K562 (cell line): ENCODE data around the gene MAGI2. TPM values are rescaled to one million over a fixed set of nuclear protein-coding genes. Genes with fewer than 3 reads are reported as not detected.

ENCODE experiments used
- ATAC-seq: fragments of 200-7000 bp; cut with Tn5 transposase; 3 replicates; pipeline ENCODE4 v1.9.1; 2020; ENCODE audit warnings: moderate library complexity
- BruUV-seq: library from RNA; stranded (reverse); fragments of 400-500 nt; replicated peaks from 2 replicates; lab custom pipeline; 2021; lab: Mats Ljungman, UMichigan
- CTCF ChIA-PET: fragments of 300-600 bp; formaldehyde crosslinking; extraction: SDS; loops from one replicate; lab custom pipeline; 2021; ENCODE audit warnings: low intra/inter-chr PET ratio; lab: Yijun Ruan, JAX
- POLR2A ChIA-PET: fragments of 300-600, 350-650 bp; sonication (Branson Sonifier 250); formaldehyde crosslinking; extraction: SDS; loops from one replicate; lab custom pipeline; 2021; ENCODE audit warnings: antibody characterized with exemption, inconsistent platforms; lab: Yijun Ruan, JAX
- DNase-seq, 4 experiments: peaks; one replicate each; pipeline versions ENCODE4 v3.0.0 to v3.0.0-alpha.2; 2011 to 2018; ENCODE audit warnings: low spot score in 3 of 4, mixed read lengths in 3 of 4; ENCODE audit errors: extremely low read depth in 1 of 4
- FAIRE-seq: peaks from 2 replicates; lab custom pipeline; 2011; peaks lifted over from hg19 to GRCh38; lab: Jason Lieb, UNC
- H2AFZ ChIP-seq: 2 replicates; pipeline ENCODE4 v1.6.0; 2011; ENCODE audit warnings: low read depth, low read length, control low read depth, inconsistent platforms
- H3K27ac ChIP-seq: fragments of 200-600 bp; 3 replicates; pipeline ENCODE4 v1.8.0; 2011; ENCODE audit warnings: low read depth, mild to moderate bottlenecking, control low read depth, inconsistent platforms, low read length, moderate library complexity, mixed read lengths; ENCODE audit errors: extremely low read depth
- H3K27me3 ChIP-seq, 2 experiments: fragments of 300-600 bp in 1 of 2; 2 replicates in 1 of 2; 3 replicates in 1 of 2; pipeline versions ENCODE4 v1.6.0 to v1.8.0; 2011; ENCODE audit warnings: inconsistent platforms in 2 of 2, low read length in 2 of 2, mild to moderate bottlenecking in 1 of 2, mixed read lengths in 1 of 2, moderate library complexity in 1 of 2; ENCODE audit not compliant: control insufficient read depth in 2 of 2, insufficient read depth in 2 of 2
- H3K36me3 ChIP-seq: fragments of 300-600 bp; 3 replicates; pipeline ENCODE4 v1.8.0; 2011; ENCODE audit warnings: mild to moderate bottlenecking, low read length, inconsistent platforms; ENCODE audit not compliant: control insufficient read depth, insufficient read depth
- H3K4me1 ChIP-seq, 2 experiments: fragments of 200-600 bp in 1 of 2; replicated peaks in 1 of 2; 2 replicates in 1 of 2; 3 replicates in 1 of 2; pipeline versions ENCODE4 v1.5.1 to v1.8.0; 2011; ENCODE audit warnings: inconsistent platforms in 2 of 2, low read length in 2 of 2, mild to moderate bottlenecking in 1 of 2, mixed read lengths in 1 of 2, moderate library complexity in 1 of 2; ENCODE audit not compliant: control insufficient read depth in 2 of 2, insufficient read depth in 2 of 2
- H3K4me2 ChIP-seq: 2 replicates; pipeline ENCODE4 v1.6.1; 2011; ENCODE audit warnings: low read length, control low read depth, inconsistent platforms, mixed read lengths; ENCODE audit not compliant: insufficient read depth
- H3K4me3 ChIP-seq: fragments of 200-600 bp; sonication (generic), shearing (Covaris generic); 2 replicates; pipeline ENCODE4 v1.5.1; 2016; ENCODE audit warnings: control low read depth, inconsistent platforms
- H3K79me2 ChIP-seq: fragments of 200-600 bp; 3 replicates; pipeline ENCODE4 v1.8.0; 2011; ENCODE audit warnings: low read length, inconsistent platforms; ENCODE audit not compliant: control insufficient read depth, insufficient read depth
- H3K9ac ChIP-seq, 2 experiments: 2 replicates each; pipeline versions ENCODE4 v1.6.0 to v1.6.1; 2011; ENCODE audit warnings: low read depth in 2 of 2, low read length in 2 of 2, control low read depth in 1 of 2, inconsistent platforms in 1 of 2, mild to moderate bottlenecking in 1 of 2, mixed read lengths in 1 of 2; ENCODE audit not compliant: insufficient read depth in 1 of 2
- H3K9me1 ChIP-seq: one replicate; pipeline ENCODE4 v1.6.0; 2011; ENCODE audit warnings: inconsistent platforms, mild to moderate bottlenecking, low read length, moderate library complexity; ENCODE audit not compliant: control insufficient read depth, insufficient read depth
- H3K9me3 ChIP-seq: replicated peaks from 2 replicates; pipeline ENCODE4 v1.5.1; 2011; ENCODE audit warnings: low read depth, low read length, inconsistent platforms; ENCODE audit not compliant: control insufficient read depth, insufficient read depth
- H4K20me1 ChIP-seq: replicated peaks from 2 replicates; pipeline ENCODE4 v1.6.1; 2011; ENCODE audit warnings: low read length, inconsistent platforms, mixed read lengths; ENCODE audit not compliant: control insufficient read depth, insufficient read depth
- BRD4 ChIP-seq: fragments of 200-600 bp; sonication (generic); IDR thresholded peaks from 2 replicates; pipeline ENCODE4 v1.6.1; 2017; ENCODE audit warnings: inconsistent platforms
- CEBPG ChIP-seq, 3 experiments: fragments of 200-800 bp in 1 of 3; sonication (Bioruptor generic) in 1 of 3; sonication (generic) in 1 of 3; formaldehyde crosslinking in 1 of 3; IDR thresholded peaks in 2 of 3; conservative IDR thresholded peaks in 1 of 3; 2 replicates each; pipeline versions ENCODE4 v1.6.1 to v1.8.0; 2016 to 2022; ENCODE audit warnings: missing compliant biosample characterization in 2 of 3, missing genetic modification characterization in 2 of 3, mild to moderate bottlenecking in 1 of 3, missing genetic modification reagents in 1 of 3
- HMGN3 ChIP-seq: IDR thresholded peaks from 2 replicates; pipeline ENCODE4 v1.6.1; 2011; ENCODE audit warnings: borderline replicate concordance, low read depth, mild to moderate bottlenecking, mixed read lengths, low read length; ENCODE audit not compliant: insufficient read length; ENCODE audit errors: extremely low read depth
- ILF3 ChIP-seq: fragments of 450-650 bp; IDR thresholded peaks from 2 replicates; pipeline ENCODE4 v1.6.1; 2018; ENCODE audit warnings: antibody characterized with exemption, mild to moderate bottlenecking, moderate library complexity, borderline replicate concordance
- NCOR1 ChIP-seq: fragments of 450-650 bp; IDR thresholded peaks from 2 replicates; pipeline ENCODE4 v1.6.1; 2016; ENCODE audit warnings: mild to moderate bottlenecking, moderate library complexity
- SRSF9 ChIP-seq: fragments of 200-400 bp; formaldehyde crosslinking; IDR thresholded peaks from 2 replicates; pipeline ENCODE4 v1.6.1; 2017; ENCODE audit warnings: low read depth, low read length, borderline replicate concordance
- TSC22D4 ChIP-seq: fragments of 450-650 bp; IDR thresholded peaks from 2 replicates; pipeline ENCODE4 v1.6.1; 2016; ENCODE audit warnings: missing genetic modification characterization, missing biosample characterization, control low read depth
- ZKSCAN8 ChIP-seq: fragments of 200-800 bp; sonication (Bioruptor generic); IDR thresholded peaks from 2 replicates; pipeline ENCODE4 v1.6.1; 2016; ENCODE audit warnings: missing genetic modification characterization, missing compliant biosample characterization
- ZNF57 ChIP-seq: fragments of 450-650 bp; formaldehyde crosslinking; IDR thresholded peaks from 2 replicates; pipeline ENCODE4 v1.4.0; 2020; ENCODE audit warnings: mild to moderate bottlenecking, moderate library complexity
- ZNF717 ChIP-seq: fragments of 250-450 bp; sonication (Bioruptor Pico); IDR thresholded peaks from 2 replicates; pipeline ENCODE4 v1.5.0; 2021
- WGBS: fragments of 100-300 bp; shearing (Covaris generic); methylation state at CpG from one replicate; pipeline ENCODE4 v1.1.6; 2016; ENCODE audit warnings: low coverage, mixed read lengths; ENCODE audit not compliant: insufficient coverage; ENCODE audit errors: missing lambda C conversion rate; 5-methylcytosine and 5-hydroxymethylcytosine counted together
- in situ Hi-C: fragments of 300-500 bp; cut with MboI; formaldehyde crosslinking; loops from 4 replicates; pipeline ENCODE4 v1.15.0; 2018; ENCODE audit warnings: inconsistent platforms, mixed read lengths
- intact Hi-C: fragments of 100-400 bp; cut with micrococcal nuclease; formaldehyde crosslinking; loops from 2 replicates; pipeline ENCODE4 v1.14.2; 2022
- polyA plus RNA-seq, 8 experiments: library from polyadenylated mRNA; depleted of rRNA in 4 of 8; stranded (reverse) in 5 of 8; unstranded in 3 of 8; fragments of >200 nt; fragmentation: Nextera tagmentation in 2 of 8; fragmentation: Illumina TruSeq in 1 of 8; extraction: Ambion mirVana in 2 of 8; extraction: Trizol in 1 of 8; gene quantifications; 2 replicates each; pipeline versions ENCODE4 v1.2.1 to v1.2.3, GENCODE V29; 2011 to 2014; ENCODE audit warnings: inconsistent platforms in 1 of 8, missing spikeins in 1 of 8
- total RNA-seq, 7 experiments: library from RNA; depleted of rRNA in 6 of 7; stranded (reverse); fragments of >200 nt in 6 of 7; fragmentation: Illumina TruSeq in 2 of 7; extraction: Trizol in 2 of 7; gene quantifications; 2 replicates each; pipeline versions ENCODE4 v1.2.1 to v1.2.3, GENCODE V29; 2011 to 2021; ENCODE audit warnings: low replicate concordance in 1 of 7
- TF ChIP-seq, protein P1 (sequence below): sonication (generic); formaldehyde crosslinking; IDR thresholded peaks from 2 replicates; pipeline ENCODE4 v1.8.1; 2023; ENCODE audit warnings: missing genetic modification reagents, mild to moderate bottlenecking, borderline replicate concordance

Gene MAGI2
- total and polyA plus RNA-seq, 9 of the 15 experiments (the other 6 are each of a cell fraction or from before 2014, with no cell fraction given), result 0.27 to 1.4 (median 0.70) TPM

DNA sequence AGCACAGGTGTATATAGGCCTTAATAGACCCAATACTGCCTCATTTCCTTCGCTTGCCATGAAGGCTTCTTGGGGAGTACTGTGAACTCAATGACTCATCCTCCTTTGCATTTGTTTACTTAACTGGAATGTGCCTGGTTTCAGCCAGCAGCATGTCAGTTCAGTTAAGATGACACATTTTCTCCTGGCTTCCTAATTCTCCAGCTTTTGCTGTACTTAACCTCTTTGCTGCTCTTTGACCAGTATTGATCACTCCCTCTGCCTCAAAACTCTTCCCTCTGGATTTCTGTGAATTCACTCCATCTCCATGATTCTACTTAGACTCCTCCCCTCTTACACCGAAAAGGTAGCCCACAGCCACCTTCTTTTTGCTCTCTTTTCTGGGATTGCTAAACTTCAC, 135.7 kb downstream of the MAGI2 start:
- no peak for DNase-seq
- BruUV-seq, result no TSS peak
- H2AFZ ChIP-seq, result no peak overlapping the region
- no peak overlapping the region for H3K9ac ChIP-seq
- no peaks in the 10 kb centered on the region for H4K20me1 ChIP-seq
- ChIA-PET POLR2A (no interaction called here), CTCF (no interaction called here)
- WGBS, result 0% methylated on average over 2 of the region's 2 CpGs
- intact Hi-C loops, result no loop called here
- H3K9me1 ChIP-seq, result no peaks in the 10 kb centered on the region
- H3K4me2 ChIP-seq, result no peak overlapping the region
- H3K27ac ChIP-seq, result no peak overlapping the region
- no peak for FAIRE-seq
- in situ Hi-C loops, result no loop called here
- no peaks in the 10 kb centered on the region for H3K9me3 ChIP-seq
- H3K4me1 ChIP-seq, result no peaks in the 10 kb centered on the region
- H3K4me3 ChIP-seq, result no peak overlapping the region
- no peak for ATAC-seq
- H3K79me2 ChIP-seq, result no peaks in the 10 kb centered on the region
- TF ChIP-seq CEBPG (CRISPR knock-in tag; IDR thresholded peaks at IDR 0.05), result no peak
- no peak for TF ChIP-seq CEBPG (tag; conservative IDR thresholded peaks at IDR 0.05 in 1 of 2, IDR thresholded peaks at IDR 0.05 in 1 of 2)
- TF ChIP-seq ILF3, result no peak
- no peak for TF ChIP-seq BRD4
- no peak for TF ChIP-seq ZNF717
- TF ChIP-seq NCOR1, result no peak
- no peak for TF ChIP-seq ZNF57
- no peak for TF ChIP-seq SRSF9
- TF ChIP-seq, protein P1, sequence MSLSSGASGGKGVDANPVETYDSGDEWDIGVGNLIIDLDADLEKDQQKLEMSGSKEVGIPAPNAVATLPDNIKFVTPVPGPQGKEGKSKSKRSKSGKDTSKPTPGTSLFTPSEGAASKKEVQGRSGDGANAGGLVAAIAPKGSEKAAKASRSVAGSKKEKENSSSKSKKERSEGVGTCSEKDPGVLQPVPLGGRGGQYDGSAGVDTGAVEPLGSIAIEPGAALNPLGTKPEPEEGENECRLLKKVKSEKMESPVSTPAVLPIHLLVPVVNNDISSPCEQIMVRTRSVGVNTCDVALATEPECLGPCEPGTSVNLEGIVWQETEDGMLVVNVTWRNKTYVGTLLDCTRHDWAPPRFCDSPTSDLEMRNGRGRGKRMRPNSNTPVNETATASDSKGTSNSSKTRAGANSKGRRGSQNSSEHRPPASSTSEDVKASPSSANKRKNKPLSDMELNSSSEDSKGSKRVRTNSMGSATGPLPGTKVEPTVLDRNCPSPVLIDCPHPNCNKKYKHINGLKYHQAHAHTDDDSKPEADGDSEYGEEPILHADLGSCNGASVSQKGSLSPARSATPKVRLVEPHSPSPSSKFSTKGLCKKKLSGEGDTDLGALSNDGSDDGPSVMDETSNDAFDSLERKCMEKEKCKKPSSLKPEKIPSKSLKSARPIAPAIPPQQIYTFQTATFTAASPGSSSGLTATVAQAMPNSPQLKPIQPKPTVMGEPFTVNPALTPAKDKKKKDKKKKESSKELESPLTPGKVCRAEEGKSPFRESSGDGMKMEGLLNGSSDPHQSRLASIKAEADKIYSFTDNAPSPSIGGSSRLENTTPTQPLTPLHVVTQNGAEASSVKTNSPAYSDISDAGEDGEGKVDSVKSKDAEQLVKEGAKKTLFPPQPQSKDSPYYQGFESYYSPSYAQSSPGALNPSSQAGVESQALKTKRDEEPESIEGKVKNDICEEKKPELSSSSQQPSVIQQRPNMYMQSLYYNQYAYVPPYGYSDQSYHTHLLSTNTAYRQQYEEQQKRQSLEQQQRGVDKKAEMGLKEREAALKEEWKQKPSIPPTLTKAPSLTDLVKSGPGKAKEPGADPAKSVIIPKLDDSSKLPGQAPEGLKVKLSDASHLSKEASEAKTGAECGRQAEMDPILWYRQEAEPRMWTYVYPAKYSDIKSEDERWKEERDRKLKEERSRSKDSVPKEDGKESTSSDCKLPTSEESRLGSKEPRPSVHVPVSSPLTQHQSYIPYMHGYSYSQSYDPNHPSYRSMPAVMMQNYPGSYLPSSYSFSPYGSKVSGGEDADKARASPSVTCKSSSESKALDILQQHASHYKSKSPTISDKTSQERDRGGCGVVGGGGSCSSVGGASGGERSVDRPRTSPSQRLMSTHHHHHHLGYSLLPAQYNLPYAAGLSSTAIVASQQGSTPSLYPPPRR (CRISPR knock-in tag), result no peak
- TF ChIP-seq TSC22D4 (tag), result no peak
- TF ChIP-seq HMGN3, result no peak
- no peak for TF ChIP-seq ZKSCAN8 (CRISPR knock-in tag)
- H3K27me3 ChIP-seq, result no peaks in the 10 kb centered on the region
- H3K36me3 ChIP-seq, result no peaks in the 10 kb centered on the region
